Activated T-cell treated with anti-CD3 and anti-CD28 coated beads for 48 hours (primary cell): ENCODE data around the gene ACP7.

Source experiments
- DNase-seq: peaks from one replicate; pipeline ENCODE4 v3.0.0-alpha.2; 2020; ENCODE audit warnings: low read depth

The ACP7 gene

DNA sequence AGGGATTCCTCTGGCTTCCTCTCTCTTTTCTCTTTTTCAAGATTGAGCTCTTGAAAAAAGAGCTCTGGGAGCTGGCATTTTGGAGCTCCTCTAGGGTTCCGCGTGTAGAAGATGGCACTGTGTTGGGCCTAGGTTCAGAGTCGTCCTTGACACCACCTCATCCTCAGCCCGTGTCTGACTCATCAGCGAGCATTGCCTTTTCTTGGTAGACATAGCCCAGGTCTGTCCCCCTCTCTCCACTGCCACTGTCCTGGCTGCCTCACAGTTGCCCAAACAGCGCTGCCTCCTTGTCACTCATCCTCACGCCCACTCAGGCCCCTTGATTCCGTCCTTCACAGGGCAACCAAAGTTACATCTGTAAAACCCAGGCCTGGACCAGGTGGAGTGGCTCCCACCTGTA lies 66.1 kb downstream of the ACP7 start:
- no peak for DNase-seq

DNA sequence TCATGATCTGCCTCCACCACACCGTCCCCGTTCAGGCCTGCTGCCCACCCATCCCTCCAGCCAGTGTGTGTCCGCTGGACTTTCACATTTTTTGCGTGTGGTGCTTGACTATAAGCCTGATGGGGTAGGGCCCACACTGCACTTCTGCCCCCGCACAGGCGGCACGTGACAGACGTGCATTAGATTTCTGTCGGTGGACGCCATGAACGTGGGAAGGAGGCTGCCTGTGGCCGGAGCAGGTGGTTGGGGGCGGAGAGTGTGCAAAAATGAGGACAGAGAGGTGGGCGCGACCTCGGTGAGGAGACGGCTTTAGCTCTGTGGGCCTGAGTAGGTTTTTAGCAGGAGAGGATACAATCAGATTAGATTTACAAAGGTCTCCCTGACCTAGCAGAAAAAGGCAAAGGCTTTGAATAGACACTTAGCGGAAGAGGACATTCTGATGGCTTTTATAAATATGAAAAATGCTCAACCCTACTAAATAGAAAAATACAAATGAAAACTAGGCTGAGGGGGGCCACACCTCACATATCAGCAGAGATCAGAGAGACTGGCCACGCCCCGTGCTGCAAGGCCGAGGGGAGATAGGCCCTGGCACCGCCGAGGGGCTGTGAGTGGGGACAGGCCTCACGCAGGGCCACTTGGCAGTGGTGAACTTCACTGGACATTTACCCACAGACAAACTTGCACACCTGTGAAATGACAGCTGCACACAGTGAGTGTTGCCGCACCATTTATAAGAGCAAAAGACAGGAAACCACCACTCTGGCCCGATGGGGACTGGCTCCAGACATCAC lies 66.8 kb downstream of the ACP7 start:
- DNase-seq: no peak

DNA sequence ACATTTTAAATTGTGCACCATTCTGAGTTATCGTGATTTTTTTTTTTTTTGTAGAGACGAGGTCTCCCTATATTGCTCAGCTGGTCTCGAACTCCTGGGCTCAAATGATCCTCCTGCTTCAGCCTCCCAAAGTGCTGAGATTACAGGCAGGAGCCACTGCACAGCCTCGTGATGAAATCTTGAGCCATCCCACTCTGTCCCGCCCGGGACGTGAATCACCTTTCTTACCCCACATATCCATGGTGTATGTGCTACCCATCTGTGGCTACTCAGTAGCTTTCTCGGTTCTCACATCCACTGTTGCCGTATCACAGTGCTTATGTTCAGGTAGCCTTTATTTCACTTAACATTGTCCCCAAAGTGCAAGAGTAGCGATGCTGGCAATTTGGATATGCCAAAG lies 67.9 kb downstream of the ACP7 start:
- no peak for DNase-seq

DNA sequence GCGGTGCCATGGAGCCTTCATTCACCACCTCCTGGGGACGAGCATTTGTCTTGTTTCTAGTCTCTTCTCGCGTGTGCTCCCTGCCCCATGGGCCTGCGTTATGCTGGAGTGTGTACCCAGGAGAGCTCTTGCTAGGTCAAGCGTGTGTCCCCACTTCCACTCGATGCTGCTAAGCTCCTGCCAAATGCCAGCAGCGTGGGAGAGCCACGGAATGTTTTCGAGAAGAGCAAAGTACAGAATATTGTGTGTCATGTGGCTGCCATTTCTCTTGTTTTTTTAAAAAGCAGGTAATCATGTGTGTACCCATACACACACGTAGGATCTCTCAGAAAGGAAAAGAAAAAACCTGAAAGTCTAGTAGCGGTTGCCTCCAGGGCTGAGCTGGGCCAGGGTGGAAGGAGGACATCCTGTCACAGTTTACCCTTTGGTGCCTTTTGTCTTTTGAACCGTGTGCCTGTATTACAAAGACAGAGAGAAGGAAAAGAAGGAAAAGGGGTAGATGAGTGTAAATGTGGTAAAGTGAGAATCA lies 70.0 kb downstream of the ACP7 start:
- no peak for DNase-seq

DNA sequence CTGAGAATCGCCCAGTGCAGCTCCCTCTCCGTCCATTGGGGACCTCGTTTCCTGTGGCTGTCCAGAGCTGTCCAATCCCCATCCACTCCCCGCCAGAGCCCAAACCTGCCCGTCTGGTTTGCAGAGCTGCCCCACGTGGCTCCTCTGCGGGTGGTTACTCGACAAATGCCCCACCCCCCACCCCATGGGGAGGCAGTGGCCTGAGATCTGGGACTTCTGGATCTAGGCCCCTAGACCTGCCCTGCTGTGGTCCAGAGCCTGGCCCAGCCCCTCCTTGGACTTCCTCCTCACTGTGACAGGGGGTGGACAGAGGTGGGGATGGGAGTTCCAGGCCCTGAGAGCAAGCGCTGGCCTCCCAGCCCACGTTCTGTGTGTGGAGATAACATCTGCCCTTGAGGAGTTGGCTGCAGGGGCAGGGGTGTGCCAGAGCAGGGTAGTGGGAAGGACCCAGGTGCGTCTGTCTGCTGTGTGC lies 70.5 kb downstream of the ACP7 start:
- no peak for DNase-seq

DNA sequence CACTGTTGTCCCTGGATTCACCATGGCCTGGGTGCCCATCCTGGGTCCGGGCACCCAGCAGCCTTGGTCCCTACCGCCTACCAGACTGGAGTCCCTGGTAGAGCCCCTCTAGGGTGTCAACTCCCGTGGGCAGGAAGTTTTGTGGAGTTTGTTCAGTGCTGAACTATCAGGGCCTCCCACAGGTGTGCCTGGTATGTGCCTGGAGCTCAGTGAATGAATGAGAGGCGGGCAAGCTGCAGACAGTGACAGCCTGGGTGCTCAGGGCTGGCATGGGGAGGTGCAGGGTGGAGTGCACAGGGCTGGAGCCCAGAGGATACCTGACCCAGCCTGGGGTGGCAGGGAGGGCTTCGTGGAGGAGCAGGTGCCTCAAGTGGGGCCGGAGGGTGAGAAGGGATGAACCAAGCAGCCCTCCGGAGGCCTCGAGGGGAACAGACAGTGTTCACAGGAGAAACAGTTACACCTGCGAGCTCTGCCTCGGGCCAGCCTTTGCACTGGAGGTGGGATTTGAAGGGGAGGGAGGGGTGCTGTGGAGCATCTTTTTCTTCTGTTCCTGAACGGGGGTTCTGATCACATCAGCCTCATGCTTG lies 71.0 kb downstream of the ACP7 start:
- no peak for DNase-seq

DNA sequence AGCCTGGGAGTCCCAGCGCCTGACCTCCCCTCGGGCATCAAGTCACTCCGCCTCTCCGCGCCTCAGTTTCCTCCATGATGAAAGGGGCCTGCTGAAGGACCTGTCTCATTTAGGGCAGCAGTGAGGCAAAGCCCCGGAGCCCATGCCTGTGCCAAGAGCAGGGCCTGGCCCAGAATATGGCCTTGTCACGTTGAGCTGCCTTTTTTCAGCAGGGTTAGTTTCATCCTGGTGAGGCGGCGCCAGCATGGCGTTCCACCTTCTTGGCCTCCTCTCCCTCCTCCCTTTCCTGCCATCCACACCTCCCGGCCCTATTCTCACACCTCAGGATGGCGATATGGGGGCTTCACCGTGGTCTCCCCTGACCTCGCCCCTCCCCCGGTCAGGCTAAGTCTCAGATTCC lies 71.6 kb downstream of the ACP7 start:
- no peak for DNase-seq

DNA sequence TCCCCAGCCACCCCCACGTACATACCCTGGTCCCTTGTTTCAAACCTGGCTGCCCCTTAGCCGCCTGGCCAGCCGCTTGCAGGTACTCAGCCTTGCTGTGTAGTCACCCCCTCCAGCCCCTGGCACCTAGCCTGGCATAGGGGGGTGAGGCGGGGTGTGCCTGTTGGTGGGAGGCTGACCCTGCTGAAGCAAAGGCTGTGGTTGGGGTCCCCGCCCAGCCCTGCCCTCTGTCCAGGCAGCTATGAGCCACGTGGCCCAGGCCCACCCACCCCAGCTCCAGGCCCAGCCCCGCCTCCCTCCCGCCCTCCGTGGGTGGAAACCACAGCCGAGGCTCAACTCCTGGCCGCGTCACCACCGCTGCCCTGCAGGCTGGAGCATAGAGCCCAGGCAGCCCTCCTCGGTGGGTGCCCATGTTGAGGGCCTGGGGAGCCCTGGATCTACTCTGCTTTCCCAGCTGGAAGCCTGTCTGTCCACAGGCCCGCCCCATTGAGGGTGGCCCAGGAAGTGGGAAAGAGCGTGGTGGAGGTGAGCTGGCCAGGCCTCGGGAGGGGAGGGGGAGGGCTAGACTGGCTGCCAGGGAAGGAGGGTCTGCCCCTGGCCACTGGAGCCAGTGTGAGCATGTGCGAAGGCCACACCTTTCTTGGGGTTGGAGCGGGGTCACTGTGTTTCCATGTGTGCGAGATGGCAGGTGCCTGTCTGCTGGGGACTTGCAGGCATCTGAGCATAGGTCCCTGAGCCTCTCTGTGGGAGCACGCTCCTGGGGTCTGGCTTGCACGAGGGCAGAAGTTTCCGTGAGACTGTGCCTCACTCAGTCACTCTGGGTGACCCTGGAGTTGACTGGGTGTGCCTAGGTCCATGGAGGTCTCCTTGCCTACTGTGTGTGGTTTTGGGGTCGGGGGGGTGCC lies 72.4 kb downstream of the ACP7 start:
- DNase-seq: peak; percentile 11

DNA sequence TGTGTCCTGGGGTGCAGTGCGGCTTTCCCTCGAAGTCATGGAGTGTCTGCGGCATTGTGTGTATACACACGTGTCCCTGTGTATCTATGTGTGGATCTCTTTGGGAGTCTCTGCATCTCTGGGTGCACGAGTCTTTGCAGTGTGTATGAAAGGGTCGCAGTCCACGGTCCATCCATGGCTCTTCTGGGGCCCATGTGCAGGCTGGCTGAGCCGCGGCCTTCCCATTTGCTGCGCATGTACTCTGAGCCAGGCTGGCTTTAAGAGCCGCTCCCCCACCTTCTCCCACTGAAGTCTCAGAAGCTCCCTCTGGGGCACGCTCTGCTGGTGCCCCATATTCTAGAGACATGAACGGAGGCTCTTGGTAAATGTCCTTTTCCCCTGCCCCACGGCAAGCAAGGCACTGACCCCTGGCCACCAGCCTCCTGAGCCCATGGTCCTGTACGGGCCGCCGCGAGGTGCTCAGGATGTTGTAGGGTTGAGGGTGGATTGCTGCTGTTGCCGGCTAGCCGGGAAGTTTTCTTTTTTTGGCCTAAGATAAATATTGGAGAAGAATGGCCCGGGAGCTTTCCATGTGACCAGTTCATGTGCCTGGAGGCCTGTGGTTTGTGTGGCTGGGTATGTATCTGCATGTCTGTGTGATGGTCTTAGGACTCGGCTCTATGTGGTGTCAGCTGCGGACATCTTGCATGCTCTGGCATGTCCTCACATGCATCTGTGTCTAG lies 73.3 kb downstream of the ACP7 start:
- no peak for DNase-seq

DNA sequence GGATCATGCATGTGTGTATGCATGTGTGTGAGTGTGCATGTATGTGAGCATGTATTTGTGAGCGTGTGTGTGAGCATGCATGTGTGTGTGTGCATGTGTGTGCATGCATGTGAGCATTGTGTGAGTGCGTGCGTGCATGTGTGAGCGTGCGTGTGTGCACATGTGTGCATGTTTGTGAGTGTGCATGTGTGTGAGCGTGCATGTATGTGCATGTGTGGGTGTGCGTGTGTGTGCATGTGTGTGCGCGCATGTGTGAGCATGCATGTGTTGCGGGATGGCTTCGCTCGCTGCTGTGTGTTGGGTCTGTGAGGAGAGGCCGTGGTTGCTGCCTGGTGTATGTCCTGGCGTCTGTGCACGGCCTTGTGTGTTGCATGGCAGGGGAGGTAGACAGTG lies 73.8 kb downstream of the ACP7 start:
- no peak for DNase-seq

DNA sequence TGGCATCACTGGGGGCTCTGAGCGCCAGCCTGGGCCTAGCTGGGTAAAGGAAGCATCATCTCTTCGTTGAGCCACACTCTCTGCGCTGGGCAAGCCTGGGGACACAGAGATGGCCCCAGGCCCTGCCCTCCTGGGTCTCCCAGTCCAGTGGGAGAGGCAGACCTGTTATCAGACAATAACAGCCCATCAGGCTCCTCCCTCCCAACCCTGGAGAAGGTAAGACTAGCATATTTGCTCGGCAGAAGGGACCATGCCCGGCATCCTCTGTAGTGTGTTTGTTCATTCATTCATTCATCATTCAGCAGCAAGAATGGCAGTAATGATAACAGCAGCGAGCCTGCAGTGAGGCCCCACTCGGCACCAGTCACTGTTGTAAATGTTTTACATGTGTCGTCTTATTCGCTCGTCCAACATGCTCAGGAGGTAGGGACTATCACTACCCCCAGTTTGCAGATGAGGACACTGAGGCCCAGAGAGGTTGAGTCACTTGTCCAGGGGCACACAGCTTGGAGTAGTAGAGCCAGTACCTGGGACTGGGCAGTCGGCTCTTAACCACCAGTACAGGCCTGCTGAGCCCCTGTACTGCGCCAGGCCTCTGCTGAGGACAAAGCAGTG lies 74.6 kb downstream of the ACP7 start:
- no peak for DNase-seq

DNA sequence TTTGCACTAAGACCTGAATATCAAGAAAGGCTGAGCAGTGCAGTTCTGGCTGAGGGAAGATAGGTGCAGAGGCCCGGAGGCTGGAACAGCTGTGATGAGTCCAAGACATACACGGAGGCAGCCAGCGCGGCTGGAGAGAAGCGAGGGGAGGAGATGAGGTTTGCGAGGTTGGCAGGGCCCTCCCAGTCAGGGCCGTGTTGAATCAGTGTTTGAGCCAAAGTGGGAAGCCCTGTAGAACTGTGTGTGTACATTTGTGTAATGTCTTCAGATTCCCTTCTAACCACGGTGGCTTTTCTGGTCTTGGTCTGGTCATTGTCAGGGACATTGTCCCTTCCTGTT lies 76.3 kb downstream of the ACP7 start:
- DNase-seq: no peak
